Prostate gland (tissue), 2 donors: ENCODE results near the gene RNF40. TPM values are rescaled to one million over a fixed set of nuclear protein-coding genes. Genes with fewer than 3 reads are reported as not detected.

ENCODE experiments used
- DNase-seq: peaks from one replicate; pipeline ENCODE4 v3.0.0-alpha.2; 2019; ENCODE audit warnings: low spot score
- H3K27ac ChIP-seq, 2 donors: fragments of 200-600 bp; sonication (generic); 2 replicates each; pipeline ENCODE4 v1.5.1; 2017 to 2019
- H3K27me3 ChIP-seq: fragments of 200-600 bp; sonication (generic); replicated peaks from 2 replicates; pipeline ENCODE4 v1.5.1; 2019; ENCODE audit not compliant: insufficient read depth
- H3K36me3 ChIP-seq, 2 donors: fragments of 200-600 bp; sonication (generic); 1 replicate in 1 of 2; 2 replicates in 1 of 2; pipeline versions ENCODE4 v1.5.1 to v1.8.1; 2017 to 2019
- H3K4me1 ChIP-seq: fragments of 200-600 bp; sonication (generic); replicated peaks from 2 replicates; pipeline ENCODE4 v1.5.1; 2019
- H3K4me3 ChIP-seq, 2 donors: fragments of 200-600 bp; sonication (generic); 2 replicates each; pipeline ENCODE4 v1.5.1; 2017 to 2019
- H3K9me3 ChIP-seq: fragments of 200-600 bp; sonication (generic); 2 replicates; pipeline ENCODE4 v1.5.1; 2017
- CTCF ChIP-seq, 4 experiments: fragments of 200-600 bp in 2 of 4; fragments of 450-650 bp in 2 of 4; sonication (generic) in 2 of 4; IDR thresholded peaks; 1 replicate in 3 of 4; 2 replicates in 1 of 4; pipeline ENCODE4 v1.5.1; 2016 to 2019; ENCODE audit warnings: antibody characterized with exemption in 4 of 4, mild to moderate bottlenecking in 2 of 4, moderate library complexity in 2 of 4
- POLR2A ChIP-seq: fragments of 450-650 bp; IDR thresholded peaks from one replicate; pipeline ENCODE4 v1.6.1; 2016; ENCODE audit warnings: antibody characterized with exemption, mild to moderate bottlenecking
- POLR2AphosphoS5 ChIP-seq: sonication (generic); formaldehyde crosslinking; IDR thresholded peaks from one replicate; pipeline ENCODE4 v1.6.1; 2017; ENCODE audit warnings: antibody characterized with exemption
- WGBS: methylation state at CpG from one replicate; pipeline ENCODE4 v1.1.5; 2018; 5-methylcytosine and 5-hydroxymethylcytosine counted together
- intact Hi-C: fragments of 100-400 bp; cut with DNase I; formaldehyde crosslinking; loops from one replicate; pipeline ENCODE4 v1.14.2; 2022
- total RNA-seq, 2 donors: library from RNA; depleted of rRNA; stranded (reverse); fragments of >200 nt; gene quantifications; one replicate each; pipeline ENCODE4 v1.1.0, GENCODE V29; 2016

Gene RNF40
- total RNA-seq, 2 donors from 2014 or later, result 89.9 to 113 TPM

- Histone ChIP-seq H3K9me3 (no peaks in the 10 kb centered on the region), H3K4me3 (no peak overlapping the region), H3K27ac (no peak overlapping the region), H3K27me3 (no peaks in the 10 kb centered on the region), H3K36me3 (peaks cover 35 to 55% of the 10 kb centered on the region in 2 donors), H3K4me1 (no peaks in the 10 kb centered on the region)
- no peak for DNase-seq
- intact Hi-C loops, result no loop called here
- WGBS, result 79% methylated on average over 23 of the region's 23 CpGs
- TF ChIP-seq POLR2A (no peak), POLR2AphosphoS5 (no peak), CTCF (IDR thresholded peaks at IDR 0.05) (no peak)
Measured at GRCh38 chr16:30724641-30725417, 37.3 kb upstream of the RNF40 start.

GRCh38 chr16:30725418-30725792 lies 36.7 kb upstream of the RNF40 start:
- H3K27me3 ChIP-seq, result no peaks in the 10 kb centered on the region
- TF ChIP-seq POLR2A (no peak), CTCF (IDR thresholded peaks at IDR 0.05) (no peak), POLR2AphosphoS5 (no peak)
- peaks cover 29 to 52% of the 10 kb centered on the region in 2 donors for H3K36me3 ChIP-seq
- no peaks in the 10 kb centered on the region for H3K9me3 ChIP-seq
- no peak overlapping the region for H3K4me3 ChIP-seq
- no peaks in the 10 kb centered on the region for H3K4me1 ChIP-seq
- intact Hi-C loops, result no loop called here
- DNase-seq, result no peak
- 96% methylated on average over 3 of the region's 3 CpGs for WGBS
- no peak overlapping the region for H3K27ac ChIP-seq

GRCh38 chr16:30728321-30728720 lies 33.8 kb upstream of the RNF40 start:
- WGBS, result 90% methylated on average over 6 of the region's 6 CpGs

GRCh38 chr16:30728899-30729672 lies 33.0 kb upstream of the RNF40 start:
- no peak for TF ChIP-seq POLR2A
- TF ChIP-seq CTCF (IDR thresholded peaks at IDR 0.05), result no peak
- no peak for DNase-seq
- intact Hi-C loops, result no loop called here
- Histone ChIP-seq H3K4me3 (no peak overlapping the region), H3K36me3 (peaks cover 16 to 28% of the 10 kb centered on the region in 2 donors), H3K4me1 (no peaks in the 10 kb centered on the region), H3K9me3 (no peaks in the 10 kb centered on the region), H3K27me3 (no peaks in the 10 kb centered on the region), H3K27ac (no peak overlapping the region)
- 82% methylated on average over 17 of the region's 17 CpGs for WGBS

More at GRCh38 chr16:30728321-30728720, 33.8 kb upstream of the RNF40 start:
- TF ChIP-seq CTCF (IDR thresholded peaks at IDR 0.05), result no peak
- no peak for TF ChIP-seq POLR2AphosphoS5
- no peak for TF ChIP-seq POLR2A
- Histone ChIP-seq H3K36me3 (peaks cover 10 to 31% of the 10 kb centered on the region in 2 donors), H3K27me3 (no peaks in the 10 kb centered on the region), H3K4me3 (no peak overlapping the region), H3K27ac (no peak overlapping the region), H3K4me1 (no peaks in the 10 kb centered on the region), H3K9me3 (no peaks in the 10 kb centered on the region)
- no peak for DNase-seq
- intact Hi-C loops, result no loop called here
